AG08395 (cell line): ENCODE measurements around the gene SPATA31C1.
A peak's percentile ranks its signal among the peaks of the same experiment; 100 is the strongest.
"Not testable (repeated sequence)": the region's sequence is repeated elsewhere in the genome, so short reads cannot be mapped to it uniquely, and the experiment has no call there.

Source experiments
- DNase-seq: peaks from one replicate; pipeline ENCODE4 v3.0.0; 2012; ENCODE audit warnings: mixed read lengths, low spot score

Gene SPATA31C1

GRCh38 chr9:87917662-87918061 is at the start of gene SPATA31C1:
Gene SPATA31C1 (plus strand): TSS chr9:87917962.
- DNase-seq = not testable (repeated sequence)

- DNase-seq = no peak
These were observed 49.6 kb upstream of the SPATA31C1 start for GRCh38 chr9:87868175-87868574.

- no peak for DNase-seq
These were observed 49.1 kb upstream of the SPATA31C1 start for GRCh38 chr9:87868635-87869034.

- DNase-seq = no peak
These were observed 48.7 kb upstream of the SPATA31C1 start for GRCh38 chr9:87869082-87869481.

GRCh38 chr9:87871425-87872078 is 46.2 kb upstream of the SPATA31C1 start:
- no peak for DNase-seq

- peak; percentile 30 for DNase-seq
These were observed 45.6 kb upstream of the SPATA31C1 start for GRCh38 chr9:87872079-87872624.

GRCh38 chr9:87873607-87874303 is 44.0 kb upstream of the SPATA31C1 start:
- DNase-seq = no peak

GRCh38 chr9:87874304-87874623 is 43.5 kb upstream of the SPATA31C1 start:
- DNase-seq = no peak

- no peak for DNase-seq
These were observed 42.7 kb upstream of the SPATA31C1 start for GRCh38 chr9:87875060-87875459.

- DNase-seq = no peak
These were observed 41.8 kb upstream of the SPATA31C1 start for GRCh38 chr9:87875831-87876545.

GRCh38 chr9:87876708-87877107 is 41.1 kb upstream of the SPATA31C1 start:
- DNase-seq = no peak

GRCh38 chr9:87878989-87879511 is 38.7 kb upstream of the SPATA31C1 start:
- peak; percentile 77 for DNase-seq

- no peak for DNase-seq
These were observed 37.6 kb upstream of the SPATA31C1 start for GRCh38 chr9:87880116-87880515.

- DNase-seq = no peak
These were observed 37.1 kb upstream of the SPATA31C1 start for GRCh38 chr9:87880683-87881082.

GRCh38 chr9:87882627-87883026 is 35.1 kb upstream of the SPATA31C1 start, which contains the start of gene SPATA31E1:
Gene SPATA31E1 (plus strand): TSS chr9:87882877. CDS start chr9:87882892, 15 bp downstream.
- DNase-seq = no peak

- DNase-seq = no peak
These were observed 34.5 kb upstream of the SPATA31C1 start for GRCh38 chr9:87883274-87883673.

- DNase-seq = no peak
These were observed 33.8 kb upstream of the SPATA31C1 start for GRCh38 chr9:87883990-87884389.

GRCh38 chr9:87884578-87885459 is 32.9 kb upstream of the SPATA31C1 start:
- DNase-seq = no peak

- no peak for DNase-seq
These were observed 32.1 kb upstream of the SPATA31C1 start for GRCh38 chr9:87885484-87886189.

- no peak for DNase-seq
These were observed 31.4 kb upstream of the SPATA31C1 start for GRCh38 chr9:87886210-87886932.
